HG02981 (cell line): ENCODE data around the gene PLXNA3.
"Not testable (repeated sequence)": the region's sequence is repeated elsewhere in the genome, so short reads cannot be mapped to it uniquely, and the experiment has no call there.

Experiments
- ATAC-seq: cut with Tn5 transposase; IDR thresholded peaks from one replicate; pipeline ENCODE4 v1.9.1; 2021; ENCODE audit warnings: mild to moderate bottlenecking, moderate library complexity; ENCODE audit not compliant: unreplicated experiment

The PLXNA3 gene

DNA sequence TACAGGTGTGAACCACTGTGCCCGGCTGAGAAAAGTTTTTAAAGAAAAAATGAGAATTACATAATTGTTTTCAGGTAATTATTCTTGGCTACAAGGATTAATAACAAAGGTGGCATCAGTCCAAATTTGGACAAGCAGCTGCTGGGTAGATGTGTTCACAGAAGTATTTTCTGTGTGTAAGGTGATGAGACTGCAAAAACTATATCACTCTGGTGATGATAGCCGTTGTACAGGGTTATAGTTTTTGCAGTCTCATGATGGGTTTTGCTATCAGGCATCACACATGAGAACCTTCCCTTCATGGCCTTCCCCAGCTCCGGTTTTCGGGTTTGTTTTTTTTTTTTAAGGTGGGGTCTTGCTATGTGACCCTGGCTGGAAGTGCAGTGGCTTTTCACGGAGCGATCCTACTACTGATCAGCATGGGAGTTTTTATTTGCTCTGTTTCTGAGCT, 37.4 kb downstream of the PLXNA3 start:
- no peak for ATAC-seq

- not testable (repeated sequence) for ATAC-seq
These were observed 38.6 kb downstream of the PLXNA3 start for GRCh38 chrX:154496591-154497137.

DNA sequence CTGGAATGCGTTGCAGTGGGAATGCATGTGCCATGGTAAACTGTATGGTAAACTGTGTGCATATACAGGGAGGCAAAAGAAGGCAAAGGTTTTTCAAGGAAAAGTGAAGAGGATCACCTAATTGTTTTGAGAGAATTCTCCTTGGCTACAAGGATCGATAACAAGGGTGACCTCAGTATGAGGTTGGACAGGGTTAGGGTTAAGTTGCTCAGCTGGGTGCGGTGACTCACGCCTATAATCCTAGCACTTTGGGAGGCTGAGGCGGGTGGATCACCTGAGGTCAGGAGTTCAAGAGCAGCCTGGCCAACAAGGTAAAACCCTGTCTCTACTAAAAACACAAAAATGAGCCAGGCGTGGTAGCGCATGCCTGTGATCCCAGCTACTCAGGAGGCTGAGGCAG, 43.3 kb downstream of the PLXNA3 start:
- ATAC-seq = not testable (repeated sequence)

DNA sequence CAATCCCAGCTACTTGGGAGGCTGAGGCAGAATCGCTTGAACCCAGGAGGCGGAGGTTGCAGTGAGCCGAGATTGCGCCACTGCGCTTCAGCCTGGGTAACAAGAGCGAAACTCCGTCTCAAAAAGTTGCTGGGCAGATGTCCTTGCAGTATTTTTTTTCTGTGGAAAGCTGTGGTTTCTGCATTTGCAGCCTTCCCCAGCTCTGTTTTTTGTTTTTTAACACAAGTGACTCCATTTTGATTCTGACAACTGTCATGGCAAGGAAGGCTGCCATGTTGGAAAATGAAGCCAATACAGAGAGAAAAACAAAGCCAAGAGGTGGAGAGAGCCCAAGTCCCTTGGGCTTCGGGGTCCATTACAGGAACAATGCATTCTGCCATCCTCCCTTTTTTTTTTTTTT, 44.0 kb downstream of the PLXNA3 start:
- no peak for ATAC-seq

DNA sequence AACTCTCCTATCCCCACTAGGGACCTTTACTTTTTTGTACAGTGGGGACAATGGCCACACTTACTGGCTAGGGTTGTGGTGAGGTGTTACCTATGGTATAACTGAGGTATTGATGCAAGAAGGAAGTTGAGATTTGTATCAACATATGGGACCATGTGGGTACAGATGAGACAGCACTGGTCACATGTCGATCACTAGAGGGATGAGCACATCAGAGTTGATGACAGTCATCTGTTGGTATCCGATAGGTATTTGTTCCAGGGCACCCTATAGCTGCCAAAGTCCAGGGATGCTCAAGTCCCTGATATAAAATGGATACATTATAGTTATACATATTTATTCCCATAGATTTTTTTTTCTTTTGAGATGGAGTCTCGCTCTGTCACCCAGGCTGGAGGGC, 44.9 kb downstream of the PLXNA3 start:
- ATAC-seq = no peak

DNA sequence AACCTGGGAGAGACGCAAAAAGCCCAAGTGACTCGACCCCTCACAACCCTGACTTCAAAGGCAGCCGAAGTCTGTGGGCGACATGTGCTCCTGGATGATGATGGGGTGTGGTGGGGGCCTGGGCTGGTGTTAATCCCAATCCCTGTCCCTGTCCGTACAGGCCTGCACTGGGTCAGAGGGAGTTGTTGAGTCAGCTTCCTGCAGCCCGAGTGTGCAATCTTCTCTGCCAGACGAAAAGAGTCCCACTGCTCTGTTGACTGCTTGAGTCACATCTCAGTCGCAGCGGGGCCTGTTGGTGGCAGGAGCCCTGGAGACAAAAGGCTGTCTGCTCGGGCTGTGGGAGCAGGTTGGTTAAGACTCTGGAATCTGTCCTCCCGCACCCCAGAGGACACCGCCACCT, 47.7 kb downstream of the PLXNA3 start:
- no peak for ATAC-seq

GRCh38 chrX:154506483-154507332, 48.6 kb downstream of the PLXNA3 start:
- no peak for ATAC-seq

- ATAC-seq = no peak
These were observed 49.7 kb downstream of the PLXNA3 start for GRCh38 chrX:154507673-154508383.

DNA sequence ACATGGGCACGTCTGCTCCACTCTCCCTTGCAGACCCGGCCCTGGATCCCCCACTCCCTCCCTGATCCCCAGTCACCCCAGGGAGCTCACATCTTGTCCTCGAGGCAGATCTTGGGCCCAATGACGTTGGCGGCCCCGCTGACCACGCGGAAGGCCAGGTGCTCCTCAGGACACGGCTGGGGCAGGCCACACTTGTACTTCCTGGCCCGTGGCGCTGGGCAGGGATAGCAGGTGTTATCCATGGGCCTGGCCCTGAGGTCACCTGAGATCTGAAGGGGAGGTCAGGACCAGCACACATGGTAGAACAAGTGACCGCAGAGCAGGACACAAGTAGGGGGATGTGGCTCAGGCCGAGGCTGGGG, 50.3 kb downstream of the PLXNA3 start:
- ATAC-seq = no peak

GRCh38 chrX:154509455-154509854, 51.4 kb downstream of the PLXNA3 start:
- no peak for ATAC-seq

DNA sequence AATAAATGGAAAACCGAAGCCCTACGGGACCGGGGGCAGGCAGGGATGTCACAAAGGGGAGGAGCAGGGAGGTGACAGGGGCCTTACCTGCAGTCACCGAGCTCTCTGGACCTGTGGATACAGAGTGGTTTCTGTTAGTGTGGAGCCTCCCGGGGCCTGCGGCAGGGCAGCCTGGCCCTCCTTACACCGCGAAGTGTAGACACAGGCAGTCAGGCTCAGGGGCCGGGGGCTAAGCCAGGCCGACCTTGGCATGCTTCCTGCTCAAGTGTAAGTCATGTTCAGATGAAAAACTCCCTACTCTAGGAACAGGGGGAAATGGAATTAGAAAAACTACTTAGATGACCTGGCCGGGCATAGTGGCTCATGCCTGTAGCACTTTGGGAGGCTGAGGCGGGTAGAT, 53.7 kb downstream of the PLXNA3 start:
- no peak for ATAC-seq

- ATAC-seq = no peak
These were observed 54.9 kb downstream of the PLXNA3 start for GRCh38 chrX:154512879-154513553.

DNA sequence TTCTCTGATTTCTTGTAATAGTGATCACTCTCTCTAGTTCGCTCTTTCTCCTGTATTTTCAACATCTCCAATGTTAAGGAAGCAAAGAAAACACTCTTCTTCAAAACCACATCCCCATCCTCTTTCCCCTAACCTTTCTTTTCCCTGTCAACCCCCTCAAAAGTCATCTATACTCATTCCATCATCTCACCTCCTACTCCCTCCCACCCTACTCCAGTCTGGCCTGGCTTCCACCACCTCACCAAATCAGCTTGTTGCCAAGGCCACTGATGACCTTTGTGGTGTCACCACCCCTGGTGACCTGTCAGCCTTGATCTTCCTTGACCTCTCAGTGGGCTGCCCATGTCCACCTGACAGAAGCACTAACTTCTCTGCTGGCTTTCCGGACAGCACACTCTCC, 55.6 kb downstream of the PLXNA3 start:
- no peak for ATAC-seq

GRCh38 chrX:154515090-154515965, 57.2 kb downstream of the PLXNA3 start:
- ATAC-seq = no peak

DNA sequence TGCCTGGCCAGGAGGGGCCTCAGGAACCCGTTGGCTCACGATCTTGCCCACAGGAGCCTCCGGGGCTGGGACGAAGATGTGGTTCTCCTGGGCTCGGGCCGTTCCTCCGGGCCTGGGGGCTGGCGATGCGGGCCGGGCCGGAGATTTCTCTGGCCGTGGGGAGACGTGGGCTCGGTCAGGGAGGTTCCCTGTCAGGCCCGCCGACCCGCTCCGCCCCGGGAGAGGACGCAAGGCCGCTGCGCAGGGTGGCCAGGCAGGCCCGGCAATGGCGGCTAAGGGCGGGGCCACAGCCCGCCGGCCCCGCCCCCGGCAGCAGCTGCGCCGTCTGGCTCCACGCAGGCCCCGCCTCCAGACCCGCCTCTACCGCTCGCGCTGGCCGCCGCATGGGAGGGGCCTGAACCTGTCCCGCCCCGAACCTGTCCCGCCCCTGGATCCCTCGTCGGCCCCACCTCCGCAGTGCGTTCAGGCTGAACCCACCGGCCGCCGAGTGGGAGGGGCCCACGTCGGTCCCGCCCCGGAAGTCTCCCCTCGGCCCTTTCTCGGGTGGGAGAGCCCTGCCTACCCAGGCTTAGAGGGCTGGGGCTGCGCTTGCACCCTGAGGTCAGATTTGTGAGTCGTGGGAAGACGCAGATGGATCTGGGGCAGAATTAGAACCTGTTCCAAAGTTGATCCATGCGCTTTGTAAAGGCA, 58.0 kb downstream of the PLXNA3 start, which contains the start of gene FAM3A:
Gene FAM3A (minus strand): TSS at position 267 of the 690 bp plus-strand sequence. CDS start 460 bp downstream, outside the sequence.
- ATAC-seq = peak; percentile 94

DNA sequence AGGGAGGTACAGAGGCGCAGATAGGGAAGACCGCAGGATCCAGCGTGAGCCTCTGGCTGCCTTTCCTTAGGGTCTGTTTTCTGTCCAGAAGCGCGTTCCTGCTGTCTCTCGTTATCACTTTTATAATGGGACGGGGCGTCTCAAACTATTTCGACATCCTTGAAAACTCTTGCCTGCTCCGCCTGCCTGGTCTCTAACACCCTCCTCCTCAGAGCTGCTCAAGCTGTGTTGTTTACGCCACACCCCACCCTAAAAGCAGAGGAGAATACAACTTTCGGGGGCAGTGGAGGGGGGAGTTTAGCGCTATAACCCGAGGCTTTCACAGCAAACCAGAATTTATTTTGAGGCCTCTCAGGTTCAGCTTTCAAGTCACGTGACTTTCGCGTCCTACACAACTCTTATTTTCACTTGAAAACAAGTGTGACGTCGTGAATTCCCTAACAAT, 58.6 kb downstream of the PLXNA3 start:
- no peak for ATAC-seq

GRCh38 chrX:154517101-154517781, 59.2 kb downstream of the PLXNA3 start:
- no peak for ATAC-seq

DNA sequence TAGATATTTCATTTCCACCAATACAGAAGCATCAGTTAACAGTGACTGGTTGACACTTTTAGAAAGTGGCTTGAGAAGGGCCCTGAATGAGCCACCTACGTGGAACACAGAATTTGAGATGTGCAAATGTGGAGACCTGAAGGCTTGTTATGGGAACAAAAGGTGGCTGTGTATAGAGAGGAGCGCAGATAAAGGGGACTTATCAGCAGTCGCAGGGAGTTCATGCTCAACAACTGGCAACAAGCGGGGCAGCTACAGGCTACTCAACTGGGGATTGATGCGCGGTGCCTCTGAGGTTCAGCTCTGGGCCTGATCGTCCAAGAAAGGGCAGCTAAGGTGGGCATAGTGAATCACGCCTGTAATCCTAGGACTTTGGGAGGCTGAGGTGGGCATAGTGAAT, 61.3 kb downstream of the PLXNA3 start:
- no peak for ATAC-seq
